HEK293 (cell line): ENCODE data around the gene DISC1.

ENCODE experiments used
- CTCF ChIP-seq: fragments of 450-650 bp; formaldehyde crosslinking; IDR thresholded peaks from 2 replicates; pipeline ENCODE4 v1.5.1; 2016; ENCODE audit warnings: missing biosample characterization, missing genetic modification characterization
- PATZ1 ChIP-seq: fragments of 450-650 bp; formaldehyde crosslinking; IDR thresholded peaks from 2 replicates; pipeline ENCODE4 v1.5.1; 2016; ENCODE audit warnings: missing biosample characterization, missing genetic modification characterization
- ZBTB7A ChIP-seq: fragments of 450-650 bp; formaldehyde crosslinking; IDR thresholded peaks from 2 replicates; pipeline ENCODE4 v1.5.1; 2016; ENCODE audit warnings: low read depth, missing biosample characterization, missing genetic modification characterization
- ZNF114 ChIP-seq: fragments of 450-650 bp; formaldehyde crosslinking; IDR thresholded peaks from 2 replicates; pipeline ENCODE4 v1.5.0; 2017; ENCODE audit warnings: missing biosample characterization, missing genetic modification characterization

- TF ChIP-seq ZNF114 (tag by site-specific recombination), result no peak
- no peak for TF ChIP-seq CTCF
- no peak for TF ChIP-seq PATZ1 (tag by site-specific recombination)
- no peak for TF ChIP-seq ZBTB7A
Measured at GRCh38 chr1:231982871-231983587, 356.4 kb downstream of the DISC1 start.
